Sciatic nerve (tissue), 2 donors: ENCODE measurements around the gene TRIM14. TPM values are rescaled to one million over a fixed set of nuclear protein-coding genes. Genes with fewer than 3 reads are reported as not detected.

Experiments used
- ATAC-seq: fragments of 200-7000 bp; cut with Tn5 transposase; one replicate; pipeline ENCODE4 v1.9.1; 2020; ENCODE audit warnings: mild to moderate bottlenecking, moderate library complexity
- DNase-seq: peaks from one replicate; pipeline ENCODE4 v3.0.0-alpha.2; 2020; ENCODE audit warnings: low spot score
- intact Hi-C: fragments of 100-400 bp; cut with DNase I; formaldehyde crosslinking; loops from one replicate; pipeline ENCODE4 v1.14.2; 2022
- total RNA-seq: library from RNA; stranded (reverse); fragmentation: NEBNext Ultra II Directional; extraction: Animal tissue kit (Norgen Biotek cat#: 25700); gene quantifications from one replicate; pipeline ENCODE4 v1.2.1, GENCODE V29; 2021
- donor health status: DM: no; HTN: no; CAD: no.
- donor health status: DM: no; HTN: no; CAD: no.

The TRIM14 gene
- total RNA-seq: 12.6 TPM

GRCh38 chr9:98118640-98119601, at the start of gene TRIM14:
TSS of gene TRIM14 (minus strand) at chr9:98119222. CDS start at chr9:98119188, 34 bp downstream.
- ATAC-seq (peak; percentile 68), DNase-seq (peak; percentile 72)
- intact Hi-C loops: no loop called here

GRCh38 chr9:98168153-98168780, 49.2 kb upstream of the TRIM14 start:
- peak; percentile 15 for DNase-seq
- no peak for ATAC-seq
- intact Hi-C loops: no loop called here

- ATAC-seq (no peak), DNase-seq (no peak)
- intact Hi-C loops: no loop called here
These were observed 45.9 kb upstream of the TRIM14 start for GRCh38 chr9:98164912-98165311.

- ATAC-seq (no peak), DNase-seq (no peak)
- intact Hi-C loops: no loop called here
These were observed 43.6 kb upstream of the TRIM14 start for GRCh38 chr9:98162613-98163012.

GRCh38 chr9:98161851-98162250, 42.8 kb upstream of the TRIM14 start:
- intact Hi-C loops: no loop called here
- ATAC-seq (no peak), DNase-seq (no peak)

- ATAC-seq: no peak
- DNase-seq: no peak
- intact Hi-C loops: no loop called here
These were observed 40.8 kb upstream of the TRIM14 start for GRCh38 chr9:98159790-98160189.

- no peak for DNase-seq
- no peak for ATAC-seq
These were observed 40.3 kb upstream of the TRIM14 start for GRCh38 chr9:98159301-98159700.

GRCh38 chr9:98158071-98158831, 39.2 kb upstream of the TRIM14 start:
- DNase-seq (no peak), ATAC-seq (no peak)
- intact Hi-C loops: no loop called here

More at GRCh38 chr9:98159301-98159700, 40.3 kb upstream of the TRIM14 start:
- intact Hi-C loops: no loop called here

- DNase-seq (no peak), ATAC-seq (no peak)
- intact Hi-C loops: no loop called here
These were observed 38.4 kb upstream of the TRIM14 start for GRCh38 chr9:98157372-98157771.

- no peak for ATAC-seq
- intact Hi-C loops: no loop called here
These were observed 35.7 kb upstream of the TRIM14 start for GRCh38 chr9:98154678-98155077.

GRCh38 chr9:98152526-98152925, 33.5 kb upstream of the TRIM14 start:
- DNase-seq: no peak
- intact Hi-C loops: no loop called here
- no peak for ATAC-seq

More at GRCh38 chr9:98154678-98155077, 35.7 kb upstream of the TRIM14 start:
- DNase-seq: no peak

GRCh38 chr9:98150721-98151120, 31.7 kb upstream of the TRIM14 start:
- DNase-seq (no peak), ATAC-seq (no peak)
- intact Hi-C loops: no loop called here

- intact Hi-C loops: no loop called here
- DNase-seq (no peak), ATAC-seq (no peak)
These were observed 31.1 kb upstream of the TRIM14 start for GRCh38 chr9:98150164-98150563.

- ATAC-seq: no peak
- DNase-seq: no peak
- intact Hi-C loops: no loop called here
These were observed 30.4 kb upstream of the TRIM14 start for GRCh38 chr9:98149422-98149821.

GRCh38 chr9:98148486-98148885, 29.5 kb upstream of the TRIM14 start:
- intact Hi-C loops: no loop called here
- no peak for DNase-seq
- ATAC-seq: no peak

GRCh38 chr9:98147582-98147981, 28.6 kb upstream of the TRIM14 start:
- DNase-seq (no peak), ATAC-seq (no peak)
- intact Hi-C loops: no loop called here

- ATAC-seq (peak; percentile 57), DNase-seq (no peak)
- intact Hi-C loops: no loop called here
These were observed 27.3 kb upstream of the TRIM14 start for GRCh38 chr9:98146101-98146991.

- intact Hi-C loops: no loop called here
- no peak for ATAC-seq
- no peak for DNase-seq
These were observed 25.6 kb upstream of the TRIM14 start for GRCh38 chr9:98144631-98145030.

GRCh38 chr9:98144076-98144475, 25.1 kb upstream of the TRIM14 start:
- no peak for ATAC-seq
- DNase-seq: no peak
- intact Hi-C loops: no loop called here
